Psoas muscle (tissue), 8 donors: ENCODE data around the gene ADAP1. TPM values are rescaled to one million over a fixed set of nuclear protein-coding genes. Genes with fewer than 3 reads are reported as not detected.

ENCODE experiments used
- ATAC-seq, 4 donors: fragments of 200-7000 bp; cut with Tn5 transposase; one replicate each; pipeline ENCODE4 v1.9.1; 2020; ENCODE audit warnings: moderate library complexity in 3 of 4, mild to moderate bottlenecking in 2 of 4
- DNase-seq, 2 donors: peaks; one replicate each; pipeline ENCODE4 v3.0.0-alpha.2; 2020
- H3K27ac ChIP-seq: fragments of 200-600 bp; one replicate; pipeline ENCODE4 v1.8.0; 2022
- H3K27me3 ChIP-seq, 3 donors: fragments of 200-600 bp in 1 of 3; one replicate each; pipeline versions ENCODE4 v1.6.1 to v1.8.0; 2013 to 2022; ENCODE audit warnings: low read length in 2 of 3, mild to moderate bottlenecking in 2 of 3, moderate library complexity in 1 of 3; ENCODE audit not compliant: insufficient read depth in 3 of 3
- H3K36me3 ChIP-seq, 2 donors: fragments of 200-600 bp in 1 of 2; one replicate each; pipeline versions ENCODE4 v1.6.1 to v1.8.0; 2013 to 2022; ENCODE audit warnings: low read depth in 1 of 2, mild to moderate bottlenecking in 1 of 2, moderate library complexity in 1 of 2; ENCODE audit not compliant: insufficient read depth in 1 of 2
- H3K4me1 ChIP-seq: fragments of 200-600 bp; one replicate; pipeline ENCODE4 v1.8.0; 2022
- H3K4me3 ChIP-seq: fragments of 200-600 bp; one replicate; pipeline ENCODE4 v1.8.0; 2022; ENCODE audit warnings: mild to moderate bottlenecking
- H3K9me3 ChIP-seq: fragments of 200-600 bp; one replicate; pipeline ENCODE4 v1.8.0; 2022
- WGBS, 3 donors: extraction: QIAGEN DNeasy Blood & Tissue Kit; methylation state at CpG; one replicate each; pipeline versions ENCODE4 v1.1.6 to v1.1.7; 2013; 5-methylcytosine and 5-hydroxymethylcytosine counted together
- intact Hi-C, 2 donors: fragments of 100-400 bp; cut with DNase I; formaldehyde crosslinking; loops; one replicate each; pipeline versions ENCODE4 v1.11.0 to v1.14.2; 2022
- polyA plus RNA-seq, 3 donors: library from polyadenylated mRNA; stranded (reverse); fragments of 200-250 nt; gene quantifications; one replicate each; pipeline ENCODE4 v1.2.3, GENCODE V29; 2013
- total RNA-seq, 4 donors: library from RNA; stranded (reverse); fragmentation: NEBNext Ultra II Directional in 2 of 4; extraction: Animal tissue kit (Norgen Biotek cat#: 25700) in 2 of 4; gene quantifications; one replicate each; pipeline versions ENCODE4 v1.2.1 to v1.2.4, GENCODE V29; 2021 to 2023
- TF ChIP-seq, protein P1 (sequence below): fragments of 200-600 bp; IDR thresholded peaks from one replicate; pipeline ENCODE4 v1.8.0; 2022; ENCODE audit warnings: antibody characterized with exemption
- donor health status: healthy with polysubstance abuse.
- donor health status: DM: no; HTN: no; CAD: no; lungs with moderate emphysema.
- donor health status: Bipolar disorder and iron deficiency.
- donor health status: healthy.
- donor health status: DM: yes; HTN: yes; CAD: no.
- donor health status: DM: no; HTN: no; CAD: no.
- donor health status: DM: no; HTN: no; CAD: no.
- donor health status: DM: yes; HTN: yes; CAD: no.

The ADAP1 gene
- total and polyA plus RNA-seq, 7 donors = 0.18 to 1.4 (median 0.88) TPM

DNA sequence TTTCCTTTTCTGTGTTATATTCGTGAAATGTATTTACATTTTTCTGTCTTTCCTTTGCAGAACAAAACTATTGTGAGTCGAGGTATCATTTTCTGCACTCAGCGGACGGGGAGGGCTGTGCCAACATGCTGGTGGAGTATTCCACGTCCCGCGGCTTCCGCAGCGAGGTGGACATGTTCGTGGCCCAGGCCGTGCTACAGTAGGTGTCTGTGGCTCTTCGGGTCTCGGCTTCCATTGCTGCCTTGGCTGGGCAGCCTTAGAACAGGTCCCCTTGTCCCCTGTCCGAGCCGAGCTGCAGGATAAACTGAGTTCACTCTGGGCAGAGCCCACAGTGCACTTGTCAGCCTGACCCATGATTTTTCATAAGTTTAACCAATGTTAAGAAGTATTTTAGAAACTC lies 63.6 kb downstream of the ADAP1 start:
- peak; percentile 8 to 36 for DNase-seq
- Histone ChIP-seq H3K9me3 (no peaks in the 10 kb centered on the region), H3K4me1 (peaks cover 14% of the 10 kb centered on the region), H3K27me3 (no peaks in the 10 kb centered on the region), H3K36me3 (peaks cover 0 to 81% of the 10 kb centered on the region in 2 donors), H3K27ac (no peak overlapping the region), H3K4me3 (no peak overlapping the region)
- intact Hi-C loops = no loop called here
- no peak for ATAC-seq
- TF ChIP-seq, protein P1, sequence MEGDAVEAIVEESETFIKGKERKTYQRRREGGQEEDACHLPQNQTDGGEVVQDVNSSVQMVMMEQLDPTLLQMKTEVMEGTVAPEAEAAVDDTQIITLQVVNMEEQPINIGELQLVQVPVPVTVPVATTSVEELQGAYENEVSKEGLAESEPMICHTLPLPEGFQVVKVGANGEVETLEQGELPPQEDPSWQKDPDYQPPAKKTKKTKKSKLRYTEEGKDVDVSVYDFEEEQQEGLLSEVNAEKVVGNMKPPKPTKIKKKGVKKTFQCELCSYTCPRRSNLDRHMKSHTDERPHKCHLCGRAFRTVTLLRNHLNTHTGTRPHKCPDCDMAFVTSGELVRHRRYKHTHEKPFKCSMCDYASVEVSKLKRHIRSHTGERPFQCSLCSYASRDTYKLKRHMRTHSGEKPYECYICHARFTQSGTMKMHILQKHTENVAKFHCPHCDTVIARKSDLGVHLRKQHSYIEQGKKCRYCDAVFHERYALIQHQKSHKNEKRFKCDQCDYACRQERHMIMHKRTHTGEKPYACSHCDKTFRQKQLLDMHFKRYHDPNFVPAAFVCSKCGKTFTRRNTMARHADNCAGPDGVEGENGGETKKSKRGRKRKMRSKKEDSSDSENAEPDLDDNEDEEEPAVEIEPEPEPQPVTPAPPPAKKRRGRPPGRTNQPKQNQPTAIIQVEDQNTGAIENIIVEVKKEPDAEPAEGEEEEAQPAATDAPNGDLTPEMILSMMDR = no peak
- 89 to 93% (median 90%) methylated on average over 15 of the region's 15 CpGs for WGBS, 3 donors

DNA sequence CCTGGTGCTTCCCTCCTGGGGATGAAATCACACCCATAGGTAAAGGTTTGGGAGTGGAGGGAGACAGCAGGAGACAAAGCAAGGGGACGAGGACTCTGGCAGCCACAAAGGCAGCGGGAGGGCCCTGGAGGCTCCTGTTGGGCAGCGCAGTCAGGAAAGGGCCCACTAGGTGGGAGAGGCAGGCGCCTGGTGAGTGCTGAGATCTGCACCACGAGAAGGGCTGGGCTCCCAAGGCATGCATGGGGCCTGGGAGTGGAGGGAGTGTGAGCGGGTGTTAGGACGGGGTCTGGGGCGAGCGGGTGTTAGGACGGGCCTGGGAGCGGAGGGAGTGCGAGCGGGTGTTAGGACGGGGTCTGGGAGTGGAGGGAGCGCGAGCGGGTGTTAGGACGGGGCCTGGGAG lies 65.1 kb downstream of the ADAP1 start:
- peak; percentile 13 to 45 for DNase-seq
- Histone ChIP-seq H3K9me3 (no peaks in the 10 kb centered on the region), H3K27me3 (no peaks in the 10 kb centered on the region), H3K36me3 (peaks cover 0 to 67% of the 10 kb centered on the region in 2 donors), H3K4me1 (peaks cover 21% of the 10 kb centered on the region), H3K27ac (no peak overlapping the region), H3K4me3 (no peak overlapping the region)
- no peak for ATAC-seq
- intact Hi-C loops = no loop called here
- 94 to 98% (median 95%) methylated on average over 11 to 18 of the region's 18 CpGs for WGBS, 3 donors
- TF ChIP-seq, protein P1 = no peak

DNA sequence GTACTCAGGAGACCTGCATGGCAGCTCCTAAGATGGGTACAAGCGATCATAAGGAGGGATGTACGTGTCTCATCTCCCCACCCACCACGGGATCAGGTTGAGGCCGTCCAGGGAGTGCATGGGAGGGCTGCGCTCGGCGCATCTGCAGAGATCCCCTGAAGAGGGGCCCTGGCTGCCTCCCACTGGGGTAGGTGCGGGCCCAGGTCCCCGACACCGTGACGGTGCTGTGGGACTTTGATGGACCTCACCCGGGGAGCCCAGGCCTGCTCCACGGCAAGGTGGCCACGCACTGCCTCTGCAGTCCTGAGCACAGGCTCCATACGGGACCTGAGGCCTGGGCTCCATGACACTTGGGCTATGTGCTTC lies 65.5 kb downstream of the ADAP1 start:
- intact Hi-C loops = no loop called here
- no peak overlapping the region for H3K4me3 ChIP-seq
- peaks cover 25% of the 10 kb centered on the region for H3K4me1 ChIP-seq
- no peaks in the 10 kb centered on the region for H3K27me3 ChIP-seq
- H3K36me3 ChIP-seq = peaks cover 0 to 63% of the 10 kb centered on the region in 2 donors
- no peaks in the 10 kb centered on the region for H3K9me3 ChIP-seq
- 89 to 94% (median 91%) methylated on average over 15 of the region's 15 CpGs for WGBS, 3 donors
- DNase-seq = peak in 1 of 2 donors; percentile 49
- no peak overlapping the region for H3K27ac ChIP-seq
- TF ChIP-seq, protein P1 = no peak
- no peak for ATAC-seq

DNA sequence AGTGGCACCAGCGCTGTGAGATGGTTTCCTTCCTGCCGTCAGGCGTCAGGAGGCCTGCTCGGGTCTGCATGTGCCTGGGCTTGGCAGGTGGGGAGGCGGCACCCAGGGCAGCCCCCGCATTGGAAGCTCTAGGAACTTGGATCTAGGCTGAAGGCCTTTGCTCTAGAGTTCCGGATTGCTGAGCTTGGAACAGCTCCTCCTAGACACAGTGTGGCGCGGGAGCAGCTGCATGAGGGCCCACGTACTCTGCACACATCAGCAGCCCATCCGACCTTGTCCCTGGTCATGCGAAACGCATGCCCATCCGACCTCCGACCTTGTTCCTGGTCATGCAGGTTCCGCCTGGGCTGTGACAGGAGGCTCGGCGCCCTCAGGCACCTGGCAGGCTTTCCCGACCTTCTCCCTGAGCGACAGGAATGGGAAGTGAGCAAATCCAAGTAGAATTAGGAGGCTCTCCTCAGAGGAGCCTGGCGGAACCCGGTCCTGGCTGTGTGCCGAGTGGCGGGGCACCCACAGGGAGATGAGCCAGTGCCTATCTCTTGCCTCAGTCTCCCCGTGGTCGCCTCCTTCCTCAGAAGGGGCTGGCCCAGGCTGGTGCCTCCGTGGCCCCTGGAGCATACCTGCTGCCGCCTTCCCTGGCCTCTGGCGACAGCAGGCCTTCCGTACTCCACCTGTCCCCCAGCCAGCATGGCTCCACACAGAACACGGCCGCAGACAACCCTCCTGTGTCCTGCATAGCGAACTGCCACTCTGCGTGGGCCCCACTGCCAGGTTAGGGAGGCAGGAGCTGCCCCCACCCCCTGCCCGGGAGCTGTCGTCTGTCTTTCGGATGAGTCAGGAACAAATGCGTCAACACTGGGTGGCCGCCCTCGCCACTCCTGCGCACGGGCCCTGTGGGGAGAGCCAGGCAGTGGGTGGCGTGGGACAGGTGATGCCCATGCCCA lies 66.1 kb downstream of the ADAP1 start:
- H3K36me3 ChIP-seq = peaks cover 0 to 57% of the 10 kb centered on the region in 2 donors
- no peak for ATAC-seq
- TF ChIP-seq, protein P1 = no peak
- peaks cover 32% of the 10 kb centered on the region for H3K4me1 ChIP-seq
- H3K4me3 ChIP-seq = no peak overlapping the region
- H3K27ac ChIP-seq = no peak overlapping the region
- no peaks in the 10 kb centered on the region for H3K27me3 ChIP-seq
- 91 to 94% (median 93%) methylated on average over 42 to 43 of the region's 43 CpGs for WGBS, 3 donors
- intact Hi-C loops = no loop called here
- H3K9me3 ChIP-seq = no peaks in the 10 kb centered on the region
- peak; percentile 28 to 49 for DNase-seq
